Tibial nerve (tissue), 4 donors: ENCODE measurements around the gene KRTAP5-8.

Experiments used
- CTCF ChIP-seq, 5 experiments: fragments of 200-600 bp in 3 of 5; fragments of 450-650 bp in 2 of 5; sonication (generic) in 3 of 5; IDR thresholded peaks; one replicate each; pipeline ENCODE4 v1.5.1; 2016 to 2019; ENCODE audit warnings: antibody characterized with exemption in 5 of 5, mild to moderate bottlenecking in 3 of 5, moderate library complexity in 2 of 5
- EP300 ChIP-seq, 2 donors: sonication (generic); formaldehyde crosslinking; IDR thresholded peaks; one replicate each; pipeline ENCODE4 v1.6.1; 2017; ENCODE audit warnings: antibody characterized with exemption in 2 of 2, mild to moderate bottlenecking in 1 of 2
- POLR2A ChIP-seq, 2 donors: fragments of 450-650 bp; IDR thresholded peaks; one replicate each; pipeline ENCODE4 v1.6.1; 2017; ENCODE audit warnings: antibody characterized with exemption in 2 of 2, mild to moderate bottlenecking in 2 of 2, moderate library complexity in 2 of 2

- TF ChIP-seq POLR2A (IDR thresholded peaks at IDR 0.05) (no peak), CTCF (IDR thresholded peaks at IDR 0.05) (no peak), EP300 (IDR thresholded peaks at IDR 0.05) (no peak)
Measured at GRCh38 chr11:71544525-71545214, 6.8 kb downstream of the KRTAP5-8 start.
